ENCODE measurements around the gene KRT3.
A peak's percentile ranks its signal among the peaks of the same experiment; 100 is the strongest.

KRT3 gene

GRCh38 chr12:52795694-52796428 is at the start of gene KRT3:
Gene KRT3 (minus strand): TSS chr12:52796117. CDS start chr12:52796042, 75 bp downstream.
- no peak for DNase-seq

- DNase-seq, result no peak
Measured at GRCh38 chr12:52844386-52844785, 48.5 kb upstream of the KRT3 start.

DNA sequence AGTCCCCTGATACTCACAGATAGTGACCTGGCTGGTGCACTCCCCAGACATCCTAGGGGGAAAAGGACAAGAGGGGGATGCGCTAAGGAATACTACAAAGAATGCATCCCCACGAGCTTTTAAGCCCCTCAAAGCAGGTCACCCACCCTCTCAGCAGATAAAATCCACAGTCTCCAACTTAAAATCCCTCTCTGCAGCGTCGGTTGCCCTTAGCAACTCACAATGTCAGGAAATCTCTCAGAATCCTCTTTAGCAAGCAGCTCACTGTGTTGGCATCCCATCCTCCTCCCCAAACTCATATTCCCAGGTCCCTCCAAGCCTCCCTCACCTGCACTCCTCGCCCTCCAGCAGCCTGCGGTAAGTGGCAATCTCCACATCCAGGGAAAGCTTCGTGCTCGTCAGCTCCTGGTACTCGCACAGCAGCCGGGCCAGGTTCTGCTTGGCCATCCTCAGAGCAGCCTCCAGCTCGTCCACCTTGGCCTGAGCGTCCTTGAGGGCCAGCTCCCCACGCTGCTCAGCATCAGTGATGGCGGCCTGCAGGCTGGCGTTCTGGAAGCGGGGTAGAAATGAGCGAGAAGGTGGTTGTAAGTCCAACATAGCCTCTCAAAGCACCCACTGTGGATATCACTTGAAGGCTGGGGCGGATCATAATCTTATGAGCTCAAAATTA is 43.7 kb upstream of the KRT3 start:
- no peak for DNase-seq

DNA sequence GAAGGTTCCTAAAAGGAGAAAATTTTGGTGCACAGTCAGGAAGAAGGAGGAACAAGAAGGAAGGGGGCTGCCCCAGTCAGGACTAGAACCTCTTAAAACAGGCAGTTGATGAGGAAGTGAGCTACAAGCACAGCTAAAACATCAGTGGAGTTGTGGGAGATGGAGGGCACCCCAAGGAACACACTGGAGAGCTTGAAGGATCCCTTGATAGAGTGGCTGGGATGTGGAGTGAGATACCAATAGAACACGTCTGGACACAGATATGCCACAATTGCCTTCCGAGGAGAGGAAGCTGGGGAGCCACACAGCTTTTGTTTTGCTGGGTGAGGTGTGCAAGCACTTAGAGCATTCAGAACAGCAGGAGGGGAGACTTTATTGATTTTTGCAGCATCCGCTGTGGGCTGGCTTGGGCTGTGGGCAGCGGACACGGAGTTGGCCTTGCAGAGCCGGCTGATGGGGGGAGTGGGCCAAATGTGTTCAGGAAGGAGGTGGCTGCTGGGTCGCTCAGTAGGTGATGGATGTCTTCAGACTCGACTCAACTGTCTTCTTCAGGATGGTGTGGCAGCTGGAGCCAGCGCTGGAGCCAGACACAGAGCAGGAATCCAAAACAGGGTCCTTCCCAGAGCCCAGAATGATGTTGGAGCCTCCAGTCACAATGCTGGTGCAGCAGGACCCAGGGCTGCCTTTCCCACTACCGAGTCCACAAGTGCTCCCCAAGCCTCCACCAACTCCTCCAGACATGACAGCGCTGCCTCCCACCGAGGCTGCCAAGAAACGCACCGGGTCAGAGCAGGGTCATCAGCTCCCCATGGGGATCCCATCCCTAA is 42.9 kb upstream of the KRT3 start:
- no peak for DNase-seq

DNA sequence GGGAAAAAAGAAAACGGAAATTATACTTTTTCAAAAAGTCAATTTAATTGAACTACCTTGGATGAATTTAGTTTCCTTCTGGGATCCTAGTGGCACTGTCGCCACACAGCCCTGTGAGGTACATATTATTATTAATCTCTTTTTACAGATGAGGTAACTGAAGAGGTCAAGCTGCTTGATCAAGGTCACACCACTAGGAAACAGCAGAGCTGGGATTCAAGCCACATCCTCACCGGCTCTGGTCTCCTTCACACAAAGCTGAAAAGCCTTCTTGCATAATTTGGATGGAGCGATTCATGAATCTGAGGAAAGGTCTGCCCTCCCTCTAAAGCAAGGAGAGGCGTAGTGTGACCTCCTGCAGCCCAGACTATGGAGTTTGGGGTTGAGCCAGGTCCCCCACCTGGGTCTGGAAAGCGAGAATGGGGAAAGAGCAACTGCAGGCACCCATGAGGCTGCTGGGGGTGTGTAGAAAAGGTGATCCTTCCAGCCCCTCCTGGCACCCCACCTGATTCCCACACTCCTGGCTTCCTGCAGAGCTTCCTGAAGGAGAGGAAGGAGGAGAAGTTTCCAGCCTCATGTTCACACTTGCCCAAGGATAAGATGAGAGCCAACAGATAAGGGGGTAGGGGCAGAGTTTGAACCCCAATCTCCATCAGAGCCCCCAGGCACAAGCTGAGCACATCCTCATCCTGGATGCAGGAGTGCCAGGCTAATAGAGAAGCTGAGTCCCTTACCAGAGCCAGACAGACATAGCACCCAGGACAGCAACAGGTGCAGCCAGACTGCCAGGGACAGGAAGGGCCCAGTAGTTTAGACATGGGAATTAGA is 42.1 kb upstream of the KRT3 start:
- DNase-seq, result no peak

DNA sequence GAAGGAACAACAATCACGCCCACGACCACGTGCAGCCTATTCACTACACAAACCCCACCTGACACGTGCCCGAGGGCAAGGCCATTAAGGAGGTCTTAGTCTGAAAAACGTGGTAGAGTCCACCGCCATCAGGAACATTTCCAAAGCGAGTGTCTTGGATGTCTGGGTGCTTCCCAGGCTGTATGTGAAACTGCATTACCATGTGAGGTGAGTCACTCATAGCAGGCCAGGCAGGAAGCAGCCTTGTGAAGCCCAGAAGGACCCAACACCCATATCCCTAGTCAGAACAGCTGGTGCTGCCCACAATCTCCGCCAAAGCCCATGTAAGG is 41.5 kb upstream of the KRT3 start:
- no peak for DNase-seq

GRCh38 chr12:52836491-52837412 is 40.8 kb upstream of the KRT3 start:
- DNase-seq, result no peak

GRCh38 chr12:52836042-52836466 is 40.1 kb upstream of the KRT3 start:
- DNase-seq, result peak in 3 of 4 experiments; percentile 16 to 47 (median 20)

DNA sequence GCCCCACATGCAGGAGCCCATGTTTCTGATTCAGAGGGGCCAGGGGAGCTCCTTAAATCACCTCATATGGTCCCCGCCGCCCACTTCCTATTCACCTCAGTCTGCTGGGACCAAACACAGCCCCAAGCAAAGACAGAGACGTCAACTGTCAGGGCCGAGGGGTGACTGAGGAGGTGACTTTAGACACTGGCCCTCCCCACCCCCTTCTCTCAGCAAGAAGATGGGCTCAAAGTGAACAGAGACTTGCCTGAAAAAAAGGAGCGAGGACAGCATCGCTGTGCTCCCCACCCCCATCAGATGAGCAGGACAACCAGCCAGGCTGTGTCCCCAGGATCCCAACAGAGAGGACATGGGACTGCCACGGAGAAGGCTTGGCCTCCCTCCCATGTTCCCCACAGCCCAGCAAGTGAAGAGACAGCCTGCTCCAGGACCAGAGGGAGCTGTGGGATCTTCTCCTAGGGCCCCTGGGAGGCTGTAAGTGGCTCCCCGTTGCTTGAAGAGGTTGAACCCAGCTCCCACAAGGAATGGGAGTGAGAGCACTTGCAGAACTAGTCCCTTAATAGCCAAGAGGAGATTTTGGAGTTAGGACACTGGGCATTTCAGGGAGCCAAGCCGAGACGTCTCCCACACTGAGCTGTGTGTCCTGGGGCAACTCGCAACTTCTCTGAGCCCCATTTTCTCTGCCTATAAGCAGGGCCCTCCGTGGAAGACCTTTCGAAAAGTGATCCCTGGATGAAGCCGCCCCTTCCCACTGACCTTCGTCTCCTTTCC is 39.5 kb upstream of the KRT3 start:
- DNase-seq, result no peak

DNA sequence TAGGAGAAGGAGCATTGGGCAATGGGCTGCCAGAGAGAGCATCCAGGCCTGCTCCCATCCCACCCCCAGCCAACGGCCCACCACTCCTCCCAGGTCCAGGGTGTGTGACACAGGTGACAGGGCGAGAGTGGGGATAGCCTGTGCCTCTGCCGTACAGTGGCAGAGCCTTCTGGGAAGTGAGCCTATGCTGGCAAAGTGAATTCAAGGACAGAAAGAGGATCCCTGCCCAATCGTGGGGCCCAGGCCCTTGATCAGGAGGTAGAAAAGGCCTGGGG is 38.7 kb upstream of the KRT3 start:
- no peak for DNase-seq

- no peak for DNase-seq
Measured at GRCh38 chr12:52833922-52834726, 38.2 kb upstream of the KRT3 start, which contains the start of gene KRT79. Gene KRT79 (minus strand): TSS chr12:52834311. CDS start chr12:52834260, 51 bp downstream.

- no peak for DNase-seq
Measured at GRCh38 chr12:52832985-52833905, 37.3 kb upstream of the KRT3 start.

- no peak for DNase-seq
Measured at GRCh38 chr12:52832451-52832850, 36.5 kb upstream of the KRT3 start.

- no peak for DNase-seq
Measured at GRCh38 chr12:52831251-52831650, 35.3 kb upstream of the KRT3 start.

GRCh38 chr12:52829986-52830770 is 34.3 kb upstream of the KRT3 start:
- DNase-seq, result no peak

DNA sequence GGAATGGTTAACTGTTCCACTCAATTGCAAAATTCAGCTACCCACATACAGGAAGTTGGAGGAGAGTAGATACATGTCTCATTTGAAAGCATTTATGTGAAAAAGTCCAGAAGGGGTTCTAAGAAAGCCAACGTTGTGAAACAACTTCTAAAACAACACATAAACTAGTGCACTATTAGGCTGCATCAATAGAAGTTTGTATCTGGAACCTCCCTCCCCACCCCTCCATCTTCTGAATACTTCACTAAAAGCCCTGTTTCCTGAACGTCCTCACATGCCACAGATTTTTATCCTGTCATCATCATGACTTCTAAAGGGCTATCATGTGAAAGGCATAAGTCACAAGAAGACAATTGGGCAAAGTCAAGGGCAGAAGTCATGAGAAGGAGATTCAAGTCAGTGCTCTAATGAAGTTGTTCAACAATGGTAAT is 32.7 kb upstream of the KRT3 start:
- DNase-seq, result no peak

GRCh38 chr12:52828156-52828555 is 32.2 kb upstream of the KRT3 start:
- no peak for DNase-seq

GRCh38 chr12:52827499-52828090 is 31.7 kb upstream of the KRT3 start:
- DNase-seq, result no peak
